HG03139 (cell line): ENCODE data around the gene USP34.

Experiments
- ATAC-seq: cut with Tn5 transposase; IDR thresholded peaks from one replicate; pipeline ENCODE4 v1.9.1; 2021; ENCODE audit not compliant: unreplicated experiment

Gene USP34

GRCh38 chr2:61255580-61256437, 215.1 kb downstream of the USP34 start:
- ATAC-seq = no peak

GRCh38 chr2:61254536-61254935, 216.4 kb downstream of the USP34 start:
- no peak for ATAC-seq

GRCh38 chr2:61253136-61253535, 217.8 kb downstream of the USP34 start:
- ATAC-seq = no peak

- ATAC-seq = no peak
These were observed 218.9 kb downstream of the USP34 start for GRCh38 chr2:61252031-61252430.

- no peak for ATAC-seq
These were observed 221.3 kb downstream of the USP34 start for GRCh38 chr2:61249521-61250071.

- ATAC-seq = no peak
These were observed 223.6 kb downstream of the USP34 start for GRCh38 chr2:61247204-61247812.

GRCh38 chr2:61244694-61245093, 226.2 kb downstream of the USP34 start:
- no peak for ATAC-seq

- no peak for ATAC-seq
These were observed 229.6 kb downstream of the USP34 start for GRCh38 chr2:61241266-61241665.

- no peak for ATAC-seq
These were observed 232.5 kb downstream of the USP34 start for GRCh38 chr2:61238219-61239012.

GRCh38 chr2:61235716-61236115, 235.2 kb downstream of the USP34 start:
- no peak for ATAC-seq

- ATAC-seq = no peak
These were observed 237.3 kb downstream of the USP34 start for GRCh38 chr2:61233581-61233980.

- ATAC-seq = no peak
These were observed 241.0 kb downstream of the USP34 start for GRCh38 chr2:61229936-61230335.

- no peak for ATAC-seq
These were observed 248.3 kb downstream of the USP34 start for GRCh38 chr2:61222567-61222966.

GRCh38 chr2:61221819-61222218, 249.1 kb downstream of the USP34 start:
- no peak for ATAC-seq

GRCh38 chr2:61220768-61221167, 250.1 kb downstream of the USP34 start:
- no peak for ATAC-seq

- no peak for ATAC-seq
These were observed 252.1 kb downstream of the USP34 start for GRCh38 chr2:61218817-61219170.

GRCh38 chr2:61218076-61218816, 252.6 kb downstream of the USP34 start:
- ATAC-seq = no peak

- ATAC-seq = no peak
These were observed 256.7 kb downstream of the USP34 start for GRCh38 chr2:61214171-61214570.

GRCh38 chr2:61210332-61210981, 260.4 kb downstream of the USP34 start:
- no peak for ATAC-seq

- no peak for ATAC-seq
These were observed 265.8 kb downstream of the USP34 start for GRCh38 chr2:61205132-61205531.
